H1 (cell line): ENCODE results near the gene APAF1. TPM values are rescaled to one million over a fixed set of nuclear protein-coding genes. Genes with fewer than 3 reads are reported as not detected.

Experiments used
- CHD1 ChIP-seq: IDR thresholded peaks from 2 replicates; pipeline ENCODE4 v1.6.1; 2012; ENCODE audit warnings: low read depth, low read length, improper control_type of control experiment
- KDM4A ChIP-seq: IDR thresholded peaks from one replicate; pipeline ENCODE4 v1.7.1; 2012; ENCODE audit warnings: low read depth, mild to moderate bottlenecking, moderate library complexity, low read length, inconsistent platforms; ENCODE audit not compliant: severe bottlenecking
- NANOG ChIP-seq: IDR thresholded peaks from 2 replicates; pipeline ENCODE4 v1.6.1; 2011; ENCODE audit warnings: low read length, low read depth, mild to moderate bottlenecking, inconsistent platforms; ENCODE audit not compliant: insufficient read depth, poor library complexity, severe bottlenecking
- POLR2AphosphoS5 ChIP-seq: IDR thresholded peaks from 2 replicates; pipeline ENCODE4 v1.6.1; 2011; ENCODE audit warnings: low read depth, low read length
- TBP ChIP-seq: IDR thresholded peaks from 2 replicates; pipeline ENCODE4 v1.6.1; 2011; ENCODE audit warnings: low read depth, low read length, improper control_type of control experiment
- ZNF274 ChIP-seq: IDR thresholded peaks from 2 replicates; pipeline ENCODE4 v1.7.0; 2012; ENCODE audit warnings: low read length, borderline replicate concordance; ENCODE audit errors: extremely low read depth
- polyA plus RNA-seq, 7 experiments: library from polyadenylated mRNA; depleted of rRNA in 3 of 7; stranded (reverse) in 5 of 7; unstranded in 2 of 7; fragments of >200 nt in 5 of 7; fragments of 200-250 nt in 2 of 7; gene quantifications; 1 replicate in 5 of 7; 2 replicates in 1 of 7; 4 replicates in 1 of 7; pipeline versions ENCODE4 v1.2.1 to v1.2.3, GENCODE V29; 2011 to 2013; ENCODE audit warnings: missing spikeins in 2 of 7, mixed read lengths in 2 of 7
- total RNA-seq: library from RNA; stranded (reverse); fragmentation: NEBNext Ultra II Directional; extraction: Animal tissue kit (Norgen Biotek cat#: 25700); gene quantifications from 2 replicates; pipeline ENCODE4 v1.2.1, GENCODE V29; 2021
- TF ChIP-seq, protein P1 (sequence below): fragments of 300-600 bp; sonication (generic); IDR thresholded peaks from 2 replicates; pipeline ENCODE4 v1.7.1; 2012; ENCODE audit warnings: low read length, moderate library complexity, mild to moderate bottlenecking, inconsistent platforms; ENCODE audit not compliant: insufficient replicate concordance
- TF ChIP-seq, protein P2 (sequence below): IDR thresholded peaks from 2 replicates; pipeline ENCODE4 v1.6.1; 2012; ENCODE audit warnings: low read length, inconsistent platforms
- TF ChIP-seq, protein P3 (sequence below): IDR thresholded peaks from 2 replicates; pipeline ENCODE4 v1.6.1; 2011; ENCODE audit warnings: low read length, improper control_type of control experiment

Gene APAF1
- total and polyA plus RNA-seq, 2 of the 8 experiments (the other 6 are each of a cell fraction or from before 2014, with no cell fraction given) = 4.7 to 22.6 TPM

DNA sequence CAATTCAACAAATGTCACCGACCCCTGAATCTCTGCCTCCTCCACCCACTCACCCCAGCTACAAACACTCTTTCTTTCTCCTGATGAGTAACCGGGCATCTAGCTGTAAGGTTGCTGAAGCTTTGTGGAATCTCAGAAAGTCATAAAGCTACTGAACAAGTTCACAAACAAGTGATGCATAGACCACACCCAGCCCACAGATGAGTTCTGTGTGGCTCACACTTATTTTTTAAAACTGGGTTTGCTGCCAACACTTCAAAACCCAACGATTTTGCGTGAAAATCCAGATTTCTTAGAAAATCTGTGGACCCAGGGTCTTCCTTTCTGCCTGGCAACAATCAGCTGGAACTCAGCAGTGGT, 96.1 kb downstream of the APAF1 start (continued):
- TF ChIP-seq, protein P1, sequence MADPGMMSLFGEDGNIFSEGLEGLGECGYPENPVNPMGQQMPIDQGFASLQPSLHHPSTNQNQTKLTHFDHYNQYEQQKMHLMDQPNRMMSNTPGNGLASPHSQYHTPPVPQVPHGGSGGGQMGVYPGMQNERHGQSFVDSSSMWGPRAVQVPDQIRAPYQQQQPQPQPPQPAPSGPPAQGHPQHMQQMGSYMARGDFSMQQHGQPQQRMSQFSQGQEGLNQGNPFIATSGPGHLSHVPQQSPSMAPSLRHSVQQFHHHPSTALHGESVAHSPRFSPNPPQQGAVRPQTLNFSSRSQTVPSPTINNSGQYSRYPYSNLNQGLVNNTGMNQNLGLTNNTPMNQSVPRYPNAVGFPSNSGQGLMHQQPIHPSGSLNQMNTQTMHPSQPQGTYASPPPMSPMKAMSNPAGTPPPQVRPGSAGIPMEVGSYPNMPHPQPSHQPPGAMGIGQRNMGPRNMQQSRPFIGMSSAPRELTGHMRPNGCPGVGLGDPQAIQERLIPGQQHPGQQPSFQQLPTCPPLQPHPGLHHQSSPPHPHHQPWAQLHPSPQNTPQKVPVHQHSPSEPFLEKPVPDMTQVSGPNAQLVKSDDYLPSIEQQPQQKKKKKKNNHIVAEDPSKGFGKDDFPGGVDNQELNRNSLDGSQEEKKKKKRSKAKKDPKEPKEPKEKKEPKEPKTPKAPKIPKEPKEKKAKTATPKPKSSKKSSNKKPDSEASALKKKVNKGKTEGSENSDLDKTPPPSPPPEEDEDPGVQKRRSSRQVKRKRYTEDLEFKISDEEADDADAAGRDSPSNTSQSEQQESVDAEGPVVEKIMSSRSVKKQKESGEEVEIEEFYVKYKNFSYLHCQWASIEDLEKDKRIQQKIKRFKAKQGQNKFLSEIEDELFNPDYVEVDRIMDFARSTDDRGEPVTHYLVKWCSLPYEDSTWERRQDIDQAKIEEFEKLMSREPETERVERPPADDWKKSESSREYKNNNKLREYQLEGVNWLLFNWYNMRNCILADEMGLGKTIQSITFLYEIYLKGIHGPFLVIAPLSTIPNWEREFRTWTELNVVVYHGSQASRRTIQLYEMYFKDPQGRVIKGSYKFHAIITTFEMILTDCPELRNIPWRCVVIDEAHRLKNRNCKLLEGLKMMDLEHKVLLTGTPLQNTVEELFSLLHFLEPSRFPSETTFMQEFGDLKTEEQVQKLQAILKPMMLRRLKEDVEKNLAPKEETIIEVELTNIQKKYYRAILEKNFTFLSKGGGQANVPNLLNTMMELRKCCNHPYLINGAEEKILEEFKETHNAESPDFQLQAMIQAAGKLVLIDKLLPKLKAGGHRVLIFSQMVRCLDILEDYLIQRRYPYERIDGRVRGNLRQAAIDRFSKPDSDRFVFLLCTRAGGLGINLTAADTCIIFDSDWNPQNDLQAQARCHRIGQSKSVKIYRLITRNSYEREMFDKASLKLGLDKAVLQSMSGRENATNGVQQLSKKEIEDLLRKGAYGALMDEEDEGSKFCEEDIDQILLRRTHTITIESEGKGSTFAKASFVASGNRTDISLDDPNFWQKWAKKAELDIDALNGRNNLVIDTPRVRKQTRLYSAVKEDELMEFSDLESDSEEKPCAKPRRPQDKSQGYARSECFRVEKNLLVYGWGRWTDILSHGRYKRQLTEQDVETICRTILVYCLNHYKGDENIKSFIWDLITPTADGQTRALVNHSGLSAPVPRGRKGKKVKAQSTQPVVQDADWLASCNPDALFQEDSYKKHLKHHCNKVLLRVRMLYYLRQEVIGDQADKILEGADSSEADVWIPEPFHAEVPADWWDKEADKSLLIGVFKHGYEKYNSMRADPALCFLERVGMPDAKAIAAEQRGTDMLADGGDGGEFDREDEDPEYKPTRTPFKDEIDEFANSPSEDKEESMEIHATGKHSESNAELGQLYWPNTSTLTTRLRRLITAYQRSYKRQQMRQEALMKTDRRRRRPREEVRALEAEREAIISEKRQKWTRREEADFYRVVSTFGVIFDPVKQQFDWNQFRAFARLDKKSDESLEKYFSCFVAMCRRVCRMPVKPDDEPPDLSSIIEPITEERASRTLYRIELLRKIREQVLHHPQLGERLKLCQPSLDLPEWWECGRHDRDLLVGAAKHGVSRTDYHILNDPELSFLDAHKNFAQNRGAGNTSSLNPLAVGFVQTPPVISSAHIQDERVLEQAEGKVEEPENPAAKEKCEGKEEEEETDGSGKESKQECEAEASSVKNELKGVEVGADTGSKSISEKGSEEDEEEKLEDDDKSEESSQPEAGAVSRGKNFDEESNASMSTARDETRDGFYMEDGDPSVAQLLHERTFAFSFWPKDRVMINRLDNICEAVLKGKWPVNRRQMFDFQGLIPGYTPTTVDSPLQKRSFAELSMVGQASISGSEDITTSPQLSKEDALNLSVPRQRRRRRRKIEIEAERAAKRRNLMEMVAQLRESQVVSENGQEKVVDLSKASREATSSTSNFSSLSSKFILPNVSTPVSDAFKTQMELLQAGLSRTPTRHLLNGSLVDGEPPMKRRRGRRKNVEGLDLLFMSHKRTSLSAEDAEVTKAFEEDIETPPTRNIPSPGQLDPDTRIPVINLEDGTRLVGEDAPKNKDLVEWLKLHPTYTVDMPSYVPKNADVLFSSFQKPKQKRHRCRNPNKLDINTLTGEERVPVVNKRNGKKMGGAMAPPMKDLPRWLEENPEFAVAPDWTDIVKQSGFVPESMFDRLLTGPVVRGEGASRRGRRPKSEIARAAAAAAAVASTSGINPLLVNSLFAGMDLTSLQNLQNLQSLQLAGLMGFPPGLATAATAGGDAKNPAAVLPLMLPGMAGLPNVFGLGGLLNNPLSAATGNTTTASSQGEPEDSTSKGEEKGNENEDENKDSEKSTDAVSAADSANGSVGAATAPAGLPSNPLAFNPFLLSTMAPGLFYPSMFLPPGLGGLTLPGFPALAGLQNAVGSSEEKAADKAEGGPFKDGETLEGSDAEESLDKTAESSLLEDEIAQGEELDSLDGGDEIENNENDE = no peak
- TF ChIP-seq ZNF274 (no peak), CHD1 (no peak), POLR2AphosphoS5 (no peak), NANOG (no peak), KDM4A (no peak), TBP (no peak)
- TF ChIP-seq, protein P2, sequence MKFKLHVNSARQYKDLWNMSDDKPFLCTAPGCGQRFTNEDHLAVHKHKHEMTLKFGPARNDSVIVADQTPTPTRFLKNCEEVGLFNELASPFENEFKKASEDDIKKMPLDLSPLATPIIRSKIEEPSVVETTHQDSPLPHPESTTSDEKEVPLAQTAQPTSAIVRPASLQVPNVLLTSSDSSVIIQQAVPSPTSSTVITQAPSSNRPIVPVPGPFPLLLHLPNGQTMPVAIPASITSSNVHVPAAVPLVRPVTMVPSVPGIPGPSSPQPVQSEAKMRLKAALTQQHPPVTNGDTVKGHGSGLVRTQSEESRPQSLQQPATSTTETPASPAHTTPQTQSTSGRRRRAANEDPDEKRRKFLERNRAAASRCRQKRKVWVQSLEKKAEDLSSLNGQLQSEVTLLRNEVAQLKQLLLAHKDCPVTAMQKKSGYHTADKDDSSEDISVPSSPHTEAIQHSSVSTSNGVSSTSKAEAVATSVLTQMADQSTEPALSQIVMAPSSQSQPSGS = no peak
- TF ChIP-seq, protein P3, sequence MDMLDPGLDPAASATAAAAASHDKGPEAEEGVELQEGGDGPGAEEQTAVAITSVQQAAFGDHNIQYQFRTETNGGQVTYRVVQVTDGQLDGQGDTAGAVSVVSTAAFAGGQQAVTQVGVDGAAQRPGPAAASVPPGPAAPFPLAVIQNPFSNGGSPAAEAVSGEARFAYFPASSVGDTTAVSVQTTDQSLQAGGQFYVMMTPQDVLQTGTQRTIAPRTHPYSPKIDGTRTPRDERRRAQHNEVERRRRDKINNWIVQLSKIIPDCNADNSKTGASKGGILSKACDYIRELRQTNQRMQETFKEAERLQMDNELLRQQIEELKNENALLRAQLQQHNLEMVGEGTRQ = no peak
